SU-DHL-6 (cell line): ENCODE measurements around the gene SIL1.

Source experiments
- EZH2phosphoT487 ChIP-seq: fragments of 200-600 bp; sonication (generic), shearing (Covaris generic); conservative IDR thresholded peaks from 2 replicates; pipeline ENCODE4 v1.6.1; 2018; ENCODE audit warnings: mild to moderate bottlenecking, antibody characterized with exemption, low read length, moderate library complexity, mixed read lengths
- TF ChIP-seq, protein P1 (sequence below): fragments of 200-600 bp; sonication (generic); IDR thresholded peaks from one replicate; pipeline ENCODE4 v1.5.1; 2017; ENCODE audit warnings: antibody characterized with exemption, mild to moderate bottlenecking, low read length, moderate library complexity; ENCODE audit not compliant: insufficient read depth, poor library complexity, severe bottlenecking

DNA sequence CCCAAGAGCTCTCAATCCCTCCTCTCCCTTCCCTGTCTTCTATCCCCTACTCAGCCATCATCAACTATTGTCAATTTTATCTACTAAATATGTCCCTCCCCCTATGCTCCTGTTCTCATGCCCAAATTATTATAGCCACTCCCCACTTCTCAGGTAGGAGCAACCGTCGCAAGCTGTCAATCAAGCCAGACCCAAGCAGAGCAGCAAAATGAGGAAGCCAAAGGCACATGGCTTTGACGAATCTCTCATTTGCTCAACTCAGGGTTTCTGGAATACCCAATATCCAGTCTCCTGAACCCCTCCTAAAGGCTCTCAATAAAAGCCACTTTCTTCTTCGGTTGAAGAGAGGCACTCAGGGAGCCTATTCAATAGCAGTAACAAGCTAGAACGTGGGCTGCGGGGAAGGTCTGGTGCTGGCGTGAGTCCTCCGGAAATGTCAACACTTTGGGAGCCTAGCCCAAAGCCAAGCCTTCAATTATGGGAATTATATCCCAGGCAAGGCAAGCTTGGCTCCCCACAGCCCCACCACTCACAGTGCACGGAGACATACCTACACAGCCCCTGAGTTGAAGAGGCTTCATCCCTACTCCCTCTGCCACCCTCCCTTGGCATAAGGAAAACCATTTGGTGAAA is 47.7 kb downstream of the SIL1 start:
- TF ChIP-seq, protein P1, sequence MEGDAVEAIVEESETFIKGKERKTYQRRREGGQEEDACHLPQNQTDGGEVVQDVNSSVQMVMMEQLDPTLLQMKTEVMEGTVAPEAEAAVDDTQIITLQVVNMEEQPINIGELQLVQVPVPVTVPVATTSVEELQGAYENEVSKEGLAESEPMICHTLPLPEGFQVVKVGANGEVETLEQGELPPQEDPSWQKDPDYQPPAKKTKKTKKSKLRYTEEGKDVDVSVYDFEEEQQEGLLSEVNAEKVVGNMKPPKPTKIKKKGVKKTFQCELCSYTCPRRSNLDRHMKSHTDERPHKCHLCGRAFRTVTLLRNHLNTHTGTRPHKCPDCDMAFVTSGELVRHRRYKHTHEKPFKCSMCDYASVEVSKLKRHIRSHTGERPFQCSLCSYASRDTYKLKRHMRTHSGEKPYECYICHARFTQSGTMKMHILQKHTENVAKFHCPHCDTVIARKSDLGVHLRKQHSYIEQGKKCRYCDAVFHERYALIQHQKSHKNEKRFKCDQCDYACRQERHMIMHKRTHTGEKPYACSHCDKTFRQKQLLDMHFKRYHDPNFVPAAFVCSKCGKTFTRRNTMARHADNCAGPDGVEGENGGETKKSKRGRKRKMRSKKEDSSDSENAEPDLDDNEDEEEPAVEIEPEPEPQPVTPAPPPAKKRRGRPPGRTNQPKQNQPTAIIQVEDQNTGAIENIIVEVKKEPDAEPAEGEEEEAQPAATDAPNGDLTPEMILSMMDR: no peak
- no peak for TF ChIP-seq EZH2phosphoT487
